GM13977 (cell line): Measurements from ENCODE around the gene DFFB.

Experiments
- DNase-seq: peaks from one replicate; pipeline ENCODE4 v3.0.0; 2012; ENCODE audit warnings: low spot score
- in situ Hi-C: fragments of 300-500 bp; cut with MboI; formaldehyde crosslinking; loops from one replicate; pipeline ENCODE4 v1.12.0; 2022; ENCODE audit warnings: low sequenced_read_pairs, low pct_unique_long_range_greater_than_20kb, mixed read lengths, inconsistent platforms; ENCODE audit not compliant: unreplicated experiment
- TF ChIP-seq, protein P1 (sequence below): IDR thresholded peaks from 2 replicates; pipeline ENCODE4 v1.5.1; 2012; ENCODE audit warnings: mild to moderate bottlenecking, control low read depth; ENCODE audit not compliant: insufficient read depth; ENCODE audit errors: extremely low read depth, missing control alignments

Gene DFFB

DNA sequence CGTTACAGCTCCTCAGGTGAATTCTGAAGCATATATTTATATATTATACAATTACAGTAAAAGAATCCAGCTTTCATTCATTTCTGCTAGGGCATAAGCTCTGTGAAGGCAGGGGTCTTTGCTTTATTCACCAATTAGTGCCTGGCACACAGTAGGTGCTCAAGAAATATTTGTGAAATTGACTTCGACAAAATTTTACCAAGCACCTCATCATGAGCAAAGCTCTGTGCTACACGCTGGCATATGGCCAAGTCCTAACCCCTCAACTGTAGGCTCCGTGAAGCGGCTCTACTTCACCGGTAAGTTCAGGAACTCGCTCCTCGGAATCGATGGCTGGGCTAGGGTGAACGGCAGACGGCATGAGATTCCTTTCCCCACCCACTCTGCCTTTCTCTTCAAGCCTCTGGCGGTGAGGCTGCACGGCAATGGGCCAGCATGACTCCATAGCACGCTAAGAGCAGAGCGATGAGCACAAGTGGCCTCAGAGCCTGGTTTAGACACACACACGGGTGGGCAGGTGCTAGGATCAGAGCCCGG is 34.1 kb downstream of the DFFB start:
- TF ChIP-seq, protein P1, sequence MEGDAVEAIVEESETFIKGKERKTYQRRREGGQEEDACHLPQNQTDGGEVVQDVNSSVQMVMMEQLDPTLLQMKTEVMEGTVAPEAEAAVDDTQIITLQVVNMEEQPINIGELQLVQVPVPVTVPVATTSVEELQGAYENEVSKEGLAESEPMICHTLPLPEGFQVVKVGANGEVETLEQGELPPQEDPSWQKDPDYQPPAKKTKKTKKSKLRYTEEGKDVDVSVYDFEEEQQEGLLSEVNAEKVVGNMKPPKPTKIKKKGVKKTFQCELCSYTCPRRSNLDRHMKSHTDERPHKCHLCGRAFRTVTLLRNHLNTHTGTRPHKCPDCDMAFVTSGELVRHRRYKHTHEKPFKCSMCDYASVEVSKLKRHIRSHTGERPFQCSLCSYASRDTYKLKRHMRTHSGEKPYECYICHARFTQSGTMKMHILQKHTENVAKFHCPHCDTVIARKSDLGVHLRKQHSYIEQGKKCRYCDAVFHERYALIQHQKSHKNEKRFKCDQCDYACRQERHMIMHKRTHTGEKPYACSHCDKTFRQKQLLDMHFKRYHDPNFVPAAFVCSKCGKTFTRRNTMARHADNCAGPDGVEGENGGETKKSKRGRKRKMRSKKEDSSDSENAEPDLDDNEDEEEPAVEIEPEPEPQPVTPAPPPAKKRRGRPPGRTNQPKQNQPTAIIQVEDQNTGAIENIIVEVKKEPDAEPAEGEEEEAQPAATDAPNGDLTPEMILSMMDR: no peak
- in situ Hi-C loops: no loop called here
- no peak for DNase-seq

GRCh38 chr1:3892748-3893147 is 35.5 kb downstream of the DFFB start:
- no peak for DNase-seq
- in situ Hi-C loops: no loop called here
- TF ChIP-seq, protein P1: no peak

- no peak for DNase-seq
- TF ChIP-seq, protein P1: no peak
- in situ Hi-C loops: no loop called here
These were observed 35.9 kb downstream of the DFFB start for GRCh38 chr1:3893190-3893589.

DNA sequence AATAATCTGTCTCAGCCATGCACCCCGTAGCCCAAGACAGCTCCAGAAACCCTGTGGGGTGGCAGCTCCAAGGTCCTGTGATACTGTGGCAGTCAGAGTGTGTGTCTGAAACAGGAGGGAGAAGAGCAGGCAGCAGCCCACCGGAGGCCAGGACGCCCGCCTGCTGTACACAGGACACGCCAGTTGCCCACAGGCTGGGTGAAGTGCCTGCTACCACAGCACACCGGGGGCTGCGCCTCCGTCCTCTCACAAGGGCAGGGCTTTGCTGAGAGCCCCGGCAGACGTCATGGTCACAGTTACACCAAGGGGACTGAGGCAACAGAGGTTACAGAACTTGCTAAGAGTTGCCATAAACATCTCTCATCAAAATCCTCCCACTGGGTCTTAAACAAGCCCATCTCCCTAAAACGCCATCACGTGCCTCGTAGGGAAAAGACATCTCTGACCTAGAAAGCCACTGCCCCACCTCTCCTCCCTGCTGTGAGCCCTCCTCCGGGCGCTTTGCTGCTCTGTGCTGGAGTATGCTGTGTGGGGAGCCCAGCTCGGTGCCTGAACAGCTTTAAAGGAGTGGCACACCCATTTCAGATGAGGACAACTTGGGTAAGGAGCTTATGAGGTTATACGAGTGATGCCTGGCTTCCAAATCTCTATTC is 37.5 kb downstream of the DFFB start:
- in situ Hi-C loops: no loop called here

GRCh38 chr1:3895279-3895950 is 38.1 kb downstream of the DFFB start:
- DNase-seq: no peak
- in situ Hi-C loops: no loop called here
- TF ChIP-seq, protein P1: no peak

More for the DNA sequence above, 37.5 kb downstream of the DFFB start:
- no peak for DNase-seq
- TF ChIP-seq, protein P1: no peak

GRCh38 chr1:3895951-3896325 is 38.7 kb downstream of the DFFB start:
- DNase-seq: no peak
- in situ Hi-C loops: no loop called here

More at GRCh38 chr1:3895951-3896325, 38.7 kb downstream of the DFFB start:
- TF ChIP-seq, protein P1: no peak
